Mesodermal cell (in vitro differentiated cells): ENCODE results near the gene KLHL29.
A peak's percentile ranks its signal among the peaks of the same experiment; 100 is the strongest.

Source experiments
- H3K27ac ChIP-seq: 2 replicates; pipeline ENCODE4 v1.7.0; 2013; ENCODE audit warnings: mild to moderate bottlenecking, low read depth, low read length, moderate library complexity; ENCODE audit not compliant: severe bottlenecking
- H3K36me3 ChIP-seq: 2 replicates; pipeline ENCODE4 v1.7.1; 2013; ENCODE audit warnings: mild to moderate bottlenecking, low read length, moderate library complexity; ENCODE audit not compliant: control insufficient read depth, insufficient read depth
- H3K4me1 ChIP-seq: one replicate; pipeline ENCODE4 v1.7.1; 2013; ENCODE audit warnings: mild to moderate bottlenecking, low read length; ENCODE audit not compliant: insufficient read depth, control insufficient read depth, poor library complexity, severe bottlenecking
- H3K4me3 ChIP-seq: 2 replicates; pipeline ENCODE4 v1.7.0; 2013; ENCODE audit warnings: low read length, control low read depth, mild to moderate bottlenecking; ENCODE audit not compliant: insufficient read depth, poor library complexity, severe bottlenecking; ENCODE audit errors: extremely low read depth
- H3K9me3 ChIP-seq: 2 replicates; pipeline ENCODE4 v1.7.1; 2013; ENCODE audit warnings: mild to moderate bottlenecking, low read length, moderate library complexity; ENCODE audit not compliant: control insufficient read depth
- WGBS, 2 experiments: methylation state at CpG; one replicate each; pipeline ENCODE4 v1.1.5; 2013; ENCODE audit warnings: missing lambda C conversion rate in 2 of 2; ENCODE audit not compliant: insufficient coverage in 2 of 2; 5-methylcytosine and 5-hydroxymethylcytosine counted together

Gene KLHL29

GRCh38 chr2:23602116-23602515 lies 217.1 kb downstream of the KLHL29 start:
- Histone ChIP-seq H3K27ac (peak overlapping the region; percentile 33), H3K4me1 (peaks cover 4% of the 10 kb centered on the region), H3K9me3 (peaks cover 13% of the 10 kb centered on the region), H3K4me3 (no peak overlapping the region), H3K36me3 (no peaks in the 10 kb centered on the region)
- WGBS, 2 experiments: 76 to 78% methylated on average over 11 of the region's 12 CpGs

DNA sequence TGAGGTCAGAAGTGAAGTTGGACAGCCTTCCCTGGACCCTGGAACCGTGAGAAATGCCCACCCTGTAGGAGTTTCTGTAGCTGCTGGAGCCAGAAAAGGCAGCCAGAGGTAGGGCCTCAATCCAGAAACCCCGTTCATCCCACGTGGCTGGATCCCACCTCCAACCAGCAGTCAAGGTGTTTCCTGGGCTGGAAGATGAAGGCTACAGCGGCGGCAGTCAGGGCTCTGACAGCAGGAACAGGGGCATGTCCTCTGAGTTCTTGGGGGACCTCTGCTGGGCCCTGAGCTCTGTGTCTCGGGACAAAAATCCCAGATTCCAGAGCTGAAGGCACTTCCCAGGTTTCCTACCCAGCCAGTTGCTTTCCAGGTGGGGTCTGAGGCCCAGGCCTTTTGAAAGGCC lies 218.2 kb downstream of the KLHL29 start:
- Histone ChIP-seq H3K4me3 (no peak overlapping the region), H3K9me3 (peaks cover 13% of the 10 kb centered on the region), H3K27ac (no peak overlapping the region), H3K36me3 (no peaks in the 10 kb centered on the region), H3K4me1 (peaks cover 4% of the 10 kb centered on the region)
- WGBS, 2 experiments: 92 to 94% methylated on average over 6 of the region's 6 CpGs

DNA sequence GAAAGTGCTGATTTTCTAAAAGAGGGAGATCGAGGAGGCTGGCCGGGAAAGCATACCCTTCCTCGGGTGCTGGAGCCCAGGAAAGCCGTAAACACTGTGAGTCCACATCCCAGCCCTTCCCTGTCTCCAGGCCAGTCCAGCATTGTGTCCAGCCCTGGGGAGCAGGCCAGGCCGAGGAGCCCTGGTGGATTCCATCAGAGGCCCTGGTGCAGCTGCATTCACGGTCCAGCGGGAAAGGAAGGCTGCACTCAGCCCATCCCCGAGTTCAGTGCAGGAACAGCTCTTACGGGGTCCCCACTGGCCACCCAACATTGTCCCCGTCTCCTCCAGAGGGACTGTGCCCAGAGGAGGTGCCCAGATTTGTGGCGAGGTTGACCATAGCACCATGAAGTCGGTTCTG lies 218.6 kb downstream of the KLHL29 start:
- 94 to 98% methylated on average over 12 of the region's 12 CpGs for WGBS, 2 experiments
- Histone ChIP-seq H3K36me3 (no peaks in the 10 kb centered on the region), H3K4me1 (peaks cover 4% of the 10 kb centered on the region)

DNA sequence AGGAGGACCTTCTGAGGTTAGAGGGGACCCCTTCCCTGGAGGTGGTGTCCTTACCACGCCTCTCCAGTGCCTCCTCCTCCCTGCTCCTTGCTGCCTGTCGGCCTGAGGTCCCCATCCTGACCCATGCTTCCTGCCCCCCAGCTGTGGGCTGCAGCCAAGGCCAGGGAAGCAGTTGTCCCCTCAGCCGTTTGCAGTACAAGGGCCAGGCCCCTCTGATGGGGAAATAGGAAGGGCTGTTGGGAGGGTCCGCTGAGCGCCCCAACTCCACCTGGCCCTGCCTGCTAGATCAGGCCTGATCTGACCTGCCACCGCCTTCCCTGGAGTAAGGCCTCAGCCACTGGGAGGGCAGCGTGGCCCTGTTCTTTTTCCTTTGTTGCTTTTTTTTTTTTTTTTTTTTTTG lies 219.8 kb downstream of the KLHL29 start:
- H3K27ac ChIP-seq: no peak overlapping the region
- H3K4me3 ChIP-seq: no peak overlapping the region
- H3K36me3 ChIP-seq: no peaks in the 10 kb centered on the region
- H3K9me3 ChIP-seq: peaks cover 13% of the 10 kb centered on the region
- 88 to 94% methylated on average over 4 to 5 of the region's 7 CpGs for WGBS, 2 experiments
- peaks cover 4% of the 10 kb centered on the region for H3K4me1 ChIP-seq

More for the DNA sequence above, 218.6 kb downstream of the KLHL29 start:
- Histone ChIP-seq H3K27ac (no peak overlapping the region), H3K4me3 (no peak overlapping the region), H3K9me3 (peaks cover 13% of the 10 kb centered on the region)

- H3K4me1 ChIP-seq: peaks cover 4% of the 10 kb centered on the region
- no peaks in the 10 kb centered on the region for H3K36me3 ChIP-seq
- peaks cover 13% of the 10 kb centered on the region for H3K9me3 ChIP-seq
- no peak overlapping the region for H3K4me3 ChIP-seq
- H3K27ac ChIP-seq: no peak overlapping the region
- WGBS, 2 experiments: 93 to 96% methylated on average over 8 to 11 of the region's 11 CpGs
These were observed 220.3 kb downstream of the KLHL29 start for GRCh38 chr2:23605236-23605635.

DNA sequence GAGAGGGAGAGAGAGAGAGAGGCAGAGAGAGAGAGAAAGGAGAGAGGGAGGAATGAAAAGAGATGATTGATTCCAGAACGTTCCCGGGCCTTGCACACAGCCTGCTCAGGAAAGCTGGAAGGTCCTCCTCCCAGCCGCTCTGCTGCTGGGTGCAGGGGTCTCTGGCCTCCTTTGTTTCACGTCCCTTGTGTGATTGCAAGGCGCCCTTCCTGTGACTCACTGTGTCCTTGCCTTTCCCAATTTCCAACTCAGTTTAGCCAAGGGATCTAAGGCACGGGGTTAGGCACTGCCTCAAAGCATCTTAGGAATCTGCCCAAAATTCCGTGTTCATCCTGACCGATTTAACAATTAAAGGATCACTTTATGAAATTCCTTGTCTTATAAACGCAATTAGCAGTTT lies 221.2 kb downstream of the KLHL29 start:
- H3K27ac ChIP-seq: no peak overlapping the region
- WGBS, 2 experiments: 81 to 91% methylated on average over 8 to 9 of the region's 9 CpGs
- peaks cover 13% of the 10 kb centered on the region for H3K9me3 ChIP-seq
- peaks cover 4% of the 10 kb centered on the region for H3K4me1 ChIP-seq
- no peaks in the 10 kb centered on the region for H3K36me3 ChIP-seq
- no peak overlapping the region for H3K4me3 ChIP-seq

GRCh38 chr2:23606968-23607367 lies 222.0 kb downstream of the KLHL29 start:
- peaks cover 4% of the 10 kb centered on the region for H3K4me1 ChIP-seq
- no peak overlapping the region for H3K4me3 ChIP-seq
- H3K27ac ChIP-seq: no peak overlapping the region
- peaks cover 16% of the 10 kb centered on the region for H3K9me3 ChIP-seq
- H3K36me3 ChIP-seq: no peaks in the 10 kb centered on the region

DNA sequence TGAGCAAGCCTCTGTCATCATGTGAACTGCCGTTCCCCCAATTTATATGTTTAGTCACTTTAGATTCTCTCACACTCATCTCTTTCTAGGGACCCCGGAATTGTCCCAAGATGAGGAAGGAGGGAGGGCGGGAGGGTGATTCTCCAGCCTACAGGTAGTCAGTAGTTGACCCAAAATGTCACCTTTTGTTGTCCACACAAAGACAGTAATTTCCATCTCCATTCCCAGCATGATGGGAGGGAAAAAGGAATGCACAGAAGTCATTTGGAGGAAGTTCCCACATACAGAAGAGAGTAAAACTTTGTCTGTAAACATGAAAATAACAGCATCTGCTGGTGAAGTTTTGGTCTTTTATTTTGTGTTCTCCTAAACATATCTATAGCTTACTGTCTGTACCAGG lies 222.9 kb downstream of the KLHL29 start:
- Histone ChIP-seq H3K4me3 (no peak overlapping the region), H3K4me1 (peaks cover under 1% of the 10 kb centered on the region), H3K36me3 (no peaks in the 10 kb centered on the region), H3K27ac (no peak overlapping the region), H3K9me3 (peaks cover 21% of the 10 kb centered on the region)
- no CpG with 5 or more reads among the region's 3 CpGs for WGBS, 2 experiments

DNA sequence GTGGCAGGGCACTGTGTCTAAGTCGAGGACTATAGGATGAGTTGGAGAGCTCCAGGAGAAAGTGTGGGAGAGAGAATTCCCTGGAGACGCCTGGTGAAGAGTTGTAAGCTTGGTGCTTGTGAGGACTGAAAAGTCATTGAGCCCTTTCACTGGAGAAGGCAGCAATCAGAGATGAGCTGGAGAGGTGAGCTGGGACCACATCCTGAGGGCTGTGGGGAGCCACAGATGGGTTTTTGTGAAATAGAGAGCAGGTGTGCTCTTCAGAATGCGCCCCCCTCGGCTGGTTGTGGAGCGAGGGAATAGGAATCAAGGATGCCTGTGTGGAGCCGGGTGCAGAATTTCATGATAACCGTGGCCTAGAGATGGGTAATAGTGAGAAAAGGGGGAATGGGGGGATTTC lies 224.3 kb downstream of the KLHL29 start:
- Histone ChIP-seq H3K9me3 (peaks cover 21% of the 10 kb centered on the region), H3K36me3 (no peaks in the 10 kb centered on the region), H3K4me3 (no peak overlapping the region), H3K4me1 (no peaks in the 10 kb centered on the region), H3K27ac (no peak overlapping the region)
- 93 to 94% methylated on average over 6 to 7 of the region's 7 CpGs for WGBS, 2 experiments

GRCh38 chr2:23611839-23612238 lies 226.9 kb downstream of the KLHL29 start:
- Histone ChIP-seq H3K4me1 (no peaks in the 10 kb centered on the region), H3K9me3 (peaks cover 10% of the 10 kb centered on the region), H3K27ac (no peak overlapping the region), H3K36me3 (no peaks in the 10 kb centered on the region), H3K4me3 (no peak overlapping the region)
- WGBS, 2 experiments: 92 to 93% methylated on average over 2 of the region's 3 CpGs

GRCh38 chr2:23614701-23615100 lies 229.7 kb downstream of the KLHL29 start:
- no peaks in the 10 kb centered on the region for H3K36me3 ChIP-seq
- H3K4me1 ChIP-seq: no peaks in the 10 kb centered on the region
- H3K9me3 ChIP-seq: peaks cover 8% of the 10 kb centered on the region
- H3K4me3 ChIP-seq: no peak overlapping the region
- H3K27ac ChIP-seq: no peak overlapping the region
- WGBS, 2 experiments: 78 to 82% methylated on average over 9 to 10 of the region's 12 CpGs
